GM23248 (cell line): Measurements from ENCODE around the gene WDR89. TPM values are rescaled to one million over a fixed set of nuclear protein-coding genes. Genes with fewer than 3 reads are reported as not detected.
A peak's percentile ranks its signal among the peaks of the same experiment; 100 is the strongest.

ENCODE experiments used
- DNase-seq: peaks from one replicate; pipeline ENCODE4 v3.0.0-alpha.2; 2015
- H2AFZ ChIP-seq: fragments of 200-600 bp; sonication (generic); 2 replicates; pipeline ENCODE4 v1.6.1; 2016; ENCODE audit warnings: antibody characterized with exemption
- H3F3A ChIP-seq: fragments of 200-600 bp; sonication (generic); 2 replicates; pipeline ENCODE4 v1.6.1; 2016; ENCODE audit warnings: mild to moderate bottlenecking, antibody characterized with exemption, mixed run types; ENCODE audit not compliant: insufficient read depth
- H3K27ac ChIP-seq: fragments of 200-600 bp; sonication (generic); 2 replicates; pipeline ENCODE4 v1.5.1; 2016; ENCODE audit warnings: mild to moderate bottlenecking
- H3K27me3 ChIP-seq: fragments of 200-600 bp; sonication (generic); replicated peaks from 2 replicates; pipeline ENCODE4 v1.6.1; 2016; ENCODE audit warnings: mild to moderate bottlenecking; ENCODE audit not compliant: insufficient read depth
- H3K36me3 ChIP-seq: fragments of 200-600 bp; sonication (generic); 2 replicates; pipeline ENCODE4 v1.6.1; 2016; ENCODE audit warnings: low read depth, mild to moderate bottlenecking
- H3K4me1 ChIP-seq: fragments of 200-600 bp; sonication (generic); 2 replicates; pipeline ENCODE4 v1.6.1; 2016; ENCODE audit warnings: mild to moderate bottlenecking; ENCODE audit not compliant: insufficient read depth
- H3K4me2 ChIP-seq: fragments of 200-600 bp; sonication (generic); one replicate; pipeline ENCODE4 v1.6.1; 2016; ENCODE audit warnings: mild to moderate bottlenecking; ENCODE audit not compliant: unreplicated experiment
- H3K4me3 ChIP-seq: fragments of 200-600 bp; sonication (generic); 2 replicates; pipeline ENCODE4 v1.5.1; 2016; ENCODE audit warnings: mild to moderate bottlenecking
- H3K79me2 ChIP-seq: fragments of 200-600 bp; sonication (generic); 2 replicates; pipeline ENCODE4 v1.6.1; 2016; ENCODE audit warnings: mild to moderate bottlenecking; ENCODE audit not compliant: insufficient read depth
- H3K9ac ChIP-seq: fragments of 200-600 bp; sonication (generic); 2 replicates; pipeline ENCODE4 v1.6.1; 2016; ENCODE audit warnings: mild to moderate bottlenecking
- H3K9me2 ChIP-seq: fragments of 200-600 bp; sonication (generic); 2 replicates; pipeline ENCODE4 v1.6.1; 2016; ENCODE audit warnings: mixed run types, mild to moderate bottlenecking, moderate library complexity; ENCODE audit not compliant: insufficient read depth
- H3K9me3 ChIP-seq: fragments of 200-600 bp; sonication (generic); one replicate; pipeline ENCODE4 v1.6.1; 2017; ENCODE audit warnings: low read depth
- H4K20me1 ChIP-seq: fragments of 200-600 bp; sonication (generic); 2 replicates; pipeline ENCODE4 v1.6.0; 2016; ENCODE audit not compliant: insufficient read depth
- EZH2 ChIP-seq: fragments of 200-600 bp; sonication (generic); IDR thresholded peaks from 2 replicates; pipeline ENCODE4 v1.6.1; 2018; ENCODE audit warnings: antibody characterized with exemption, mild to moderate bottlenecking; ENCODE audit not compliant: insufficient read depth, poor library complexity, severe bottlenecking
- EZH2phosphoT487 ChIP-seq: fragments of 200-600 bp; sonication (generic); IDR thresholded peaks from 2 replicates; pipeline ENCODE4 v1.6.1; 2018; ENCODE audit warnings: antibody characterized with exemption, moderate library complexity, mild to moderate bottlenecking, low read depth; ENCODE audit not compliant: insufficient read depth
- WGBS, 2 experiments: methylation state at CpG; one replicate each; pipeline ENCODE4 v1.1.6; 2015 to 2017; ENCODE audit warnings: low lambda C conversion rate in 2 of 2, low coverage in 1 of 2; ENCODE audit errors: missing lambda C conversion rate in 2 of 2; 5-methylcytosine and 5-hydroxymethylcytosine counted together
- in situ Hi-C: fragments of 300-500 bp; cut with MboI; formaldehyde crosslinking; loops from 2 replicates; pipeline ENCODE4 v1.15.0; 2020
- polyA plus RNA-seq: library from polyadenylated mRNA; unstranded; fragments of >200 nt; fragmentation: Nextera tagmentation; extraction: Ambion mirVana; gene quantifications from 2 replicates; pipeline ENCODE4 v1.2.1, GENCODE V29; 2016
- total RNA-seq: library from RNA; depleted of rRNA; stranded (reverse); fragments of >200 nt; shearing (Covaris generic); gene quantifications from 2 replicates; pipeline ENCODE4 v1.2.3, GENCODE V29; 2014; rRNA removed

Gene WDR89
- 5.9 and 6.9 TPM in 2 replicates for total RNA-seq
- polyA plus RNA-seq, result 7.0 and 8.5 TPM in 2 replicates

DNA sequence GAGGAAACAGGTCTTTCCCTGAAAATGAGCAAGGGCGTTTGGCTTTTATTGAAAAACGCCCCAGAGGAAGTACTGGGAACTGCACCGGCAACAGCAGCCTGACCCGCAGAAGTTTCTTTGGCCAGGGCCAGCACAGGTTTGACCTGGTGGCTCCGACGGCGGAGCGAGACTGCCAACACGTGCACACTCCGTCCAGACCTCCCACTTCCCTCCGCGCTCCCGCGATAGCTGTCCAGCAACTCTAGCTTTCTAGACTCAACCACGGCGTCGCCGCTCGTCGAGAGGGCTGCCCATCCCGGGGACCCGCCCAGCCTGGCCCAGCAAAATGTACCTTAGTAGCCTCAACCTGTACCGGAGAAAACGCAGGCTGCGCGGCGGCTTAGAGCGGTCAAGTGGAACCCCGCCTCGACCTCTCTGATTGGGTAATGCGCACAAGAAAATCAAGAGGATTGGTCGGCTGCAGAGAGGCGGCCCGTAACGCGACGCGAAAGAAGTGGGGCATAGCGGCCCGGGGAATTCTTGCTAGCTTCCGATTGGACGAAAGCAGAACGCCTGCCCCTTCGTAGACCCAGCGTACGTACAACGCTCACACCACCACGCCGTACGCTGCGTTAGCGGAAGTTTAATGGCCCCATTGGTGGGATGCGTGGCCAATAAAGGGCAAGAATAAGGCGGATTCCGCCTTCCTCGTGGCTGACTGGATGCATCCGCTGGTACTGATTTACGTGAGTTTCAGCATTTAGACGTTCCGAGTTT, at the start of gene WDR89:
Gene WDR89 (minus strand): TSS at position 399 of the 756 bp plus-strand sequence. CDS start 41,929 bp downstream, outside the sequence.
- Histone ChIP-seq H3K79me2 (peaks cover 48% of the 10 kb centered on the region), H3F3A (peaks cover 8% of the 10 kb centered on the region), H3K4me1 (0 out of 2 replicates have a peak, but pooled peaks cover 4% of the 10 kb centered on the region), H3K4me3 (peak within 1 kb of the TSS; percentile 82), H3K9ac (peak within 1 kb of the TSS; percentile 89), H3K9me3 (no peaks in the 10 kb centered on the region), H3K9me2 (no peaks in the 10 kb centered on the region), H3K27me3 (no peaks in the 10 kb centered on the region), H4K20me1 (no peaks in the 10 kb centered on the region), H2AFZ (peak within 1 kb of the TSS; percentile 92), H3K36me3 (no peaks in the 10 kb centered on the region; the same call in 1 of the 2 replicates), H3K4me2 (peak within 1 kb of the TSS; percentile 85), H3K27ac (peak within 1 kb of the TSS; percentile 92)
- peak; percentile 100 for DNase-seq
- in situ Hi-C loops, result no loop called here
- 0 to 2% methylated on average over 60 of the region's 60 CpGs for WGBS, 2 experiments
- no peak for TF ChIP-seq EZH2phosphoT487
- TF ChIP-seq EZH2, result no peak

DNA sequence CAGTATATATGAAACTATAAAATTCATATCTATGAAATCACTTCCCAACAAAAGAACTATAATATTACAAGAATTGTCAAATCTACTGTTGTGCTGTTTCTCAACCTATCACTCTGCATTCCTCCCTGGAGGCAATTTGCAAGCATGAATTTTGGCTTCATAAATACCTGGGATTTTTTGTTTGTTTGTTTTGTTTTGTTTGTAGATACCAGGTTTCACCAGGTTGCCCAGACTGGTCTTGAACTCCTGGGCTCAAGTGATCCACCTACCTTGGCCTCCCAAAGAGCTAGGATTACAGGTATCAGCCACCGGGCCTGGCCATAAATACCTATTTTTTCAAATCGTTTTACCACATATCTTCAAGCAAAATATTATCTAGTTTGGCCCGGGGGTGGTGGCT, 47.5 kb upstream of the WDR89 start:
- DNase-seq, result no peak
- Histone ChIP-seq H3K27ac (no peak overlapping the region), H3K9me2 (no peaks in the 10 kb centered on the region), H4K20me1 (no peaks in the 10 kb centered on the region), H3K27me3 (no peaks in the 10 kb centered on the region), H3K4me3 (no peak overlapping the region), H3K79me2 (no peaks in the 10 kb centered on the region), H2AFZ (no peak overlapping the region), H3F3A (no peaks in the 10 kb centered on the region), H3K36me3 (no peaks in the 10 kb centered on the region; the same call in 1 of the 2 replicates), H3K9me3 (no peaks in the 10 kb centered on the region), H3K4me1 (no peaks in the 10 kb centered on the region), H3K9ac (no peak overlapping the region), H3K4me2 (no peak overlapping the region)
- TF ChIP-seq EZH2 (no peak), EZH2phosphoT487 (no peak)
- in situ Hi-C loops, result no loop called here
- 83 to 88% methylated on average over 3 of the region's 3 CpGs for WGBS, 2 experiments

DNA sequence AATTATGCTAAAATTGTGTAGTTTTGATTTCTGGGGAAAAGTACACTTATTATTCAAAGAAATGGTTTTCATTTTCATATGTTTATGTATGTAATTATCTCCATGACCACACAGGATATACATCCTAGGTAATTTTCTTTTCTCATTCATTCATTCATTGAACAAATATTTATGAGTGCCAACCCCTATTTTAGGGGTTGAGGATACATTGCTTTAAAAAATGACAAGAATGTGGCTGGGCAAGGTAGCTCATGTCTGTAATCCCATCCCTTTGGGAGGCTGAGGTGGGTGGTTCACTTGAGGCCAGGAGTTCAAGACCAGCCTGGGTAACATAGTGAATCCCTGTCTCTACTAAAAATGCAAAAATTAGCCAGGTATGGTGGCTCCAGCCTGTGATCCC, 45.3 kb upstream of the WDR89 start:
- no peak overlapping the region for H3K27ac ChIP-seq
- H3K27me3 ChIP-seq, result no peaks in the 10 kb centered on the region
- no peak overlapping the region for H3K4me2 ChIP-seq
- no peaks in the 10 kb centered on the region for H3K9me2 ChIP-seq
- no peak overlapping the region for H3K9ac ChIP-seq
- DNase-seq, result no peak
- no peaks in the 10 kb centered on the region for H3K9me3 ChIP-seq
- H3K4me3 ChIP-seq, result no peak overlapping the region
- no peak for TF ChIP-seq EZH2phosphoT487
- in situ Hi-C loops, result no loop called here
- no peaks in the 10 kb centered on the region for H3K4me1 ChIP-seq
- H3K79me2 ChIP-seq, result no peaks in the 10 kb centered on the region
- no peak overlapping the region for H2AFZ ChIP-seq
- H3F3A ChIP-seq, result no peaks in the 10 kb centered on the region
- H3K36me3 ChIP-seq, result no peaks in the 10 kb centered on the region
- no peaks in the 10 kb centered on the region for H4K20me1 ChIP-seq

DNA sequence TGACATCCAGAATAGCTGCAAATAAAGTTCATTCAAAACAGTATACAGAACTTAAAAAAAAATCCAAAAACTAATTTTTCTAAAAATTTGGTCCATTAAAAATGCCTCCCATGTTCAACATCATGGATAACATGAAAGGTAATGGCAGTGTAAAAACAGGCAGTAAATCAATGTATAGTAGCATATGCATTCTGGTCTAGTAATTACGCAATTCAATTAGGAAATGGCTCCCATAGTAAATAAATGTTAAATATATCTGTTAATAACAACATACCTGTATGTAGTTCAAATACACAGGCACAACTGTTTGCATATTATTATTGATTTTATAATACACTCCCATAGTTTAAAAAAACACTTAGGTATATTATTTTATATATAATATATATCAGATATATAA, 43.7 kb upstream of the WDR89 start:
- Histone ChIP-seq H3K27me3 (no peaks in the 10 kb centered on the region), H3K4me3 (no peak overlapping the region), H3K9me3 (no peaks in the 10 kb centered on the region), H2AFZ (no peak overlapping the region), H3K9ac (no peak overlapping the region), H3K4me1 (no peaks in the 10 kb centered on the region), H3F3A (no peaks in the 10 kb centered on the region), H3K79me2 (no peaks in the 10 kb centered on the region), H3K9me2 (no peaks in the 10 kb centered on the region), H4K20me1 (no peaks in the 10 kb centered on the region), H3K36me3 (no peaks in the 10 kb centered on the region), H3K27ac (no peak overlapping the region), H3K4me2 (no peak overlapping the region)
- 98 to 100% methylated on average over 1 of the region's 1 CpG for WGBS, 2 experiments
- DNase-seq, result no peak
- in situ Hi-C loops, result no loop called here
- no peak for TF ChIP-seq EZH2
- no peak for TF ChIP-seq EZH2phosphoT487
